GM21576 (cell line): Measurements from ENCODE around the gene GTF2F1.
"Not testable (repeated sequence)": the region's sequence is repeated elsewhere in the genome, so short reads cannot be mapped to it uniquely, and the experiment has no call there.

Experiments
- ATAC-seq: cut with Tn5 transposase; IDR thresholded peaks from one replicate; pipeline ENCODE4 v1.9.1; 2021; ENCODE audit warnings: mild to moderate bottlenecking, moderate library complexity; ENCODE audit not compliant: unreplicated experiment

Gene GTF2F1

GRCh38 chr19:6393074-6393982 lies at the start of gene GTF2F1:
TSS of gene GTF2F1 (minus strand) at chr19:6393164. CDS start at chr19:6392995, 169 bp downstream.
- ATAC-seq, result peak; percentile 71

GRCh38 chr19:6442087-6442688 lies 49.2 kb upstream of the GTF2F1 start:
- no peak for ATAC-seq

GRCh38 chr19:6440905-6441304 lies 47.9 kb upstream of the GTF2F1 start:
- ATAC-seq, result no peak

DNA sequence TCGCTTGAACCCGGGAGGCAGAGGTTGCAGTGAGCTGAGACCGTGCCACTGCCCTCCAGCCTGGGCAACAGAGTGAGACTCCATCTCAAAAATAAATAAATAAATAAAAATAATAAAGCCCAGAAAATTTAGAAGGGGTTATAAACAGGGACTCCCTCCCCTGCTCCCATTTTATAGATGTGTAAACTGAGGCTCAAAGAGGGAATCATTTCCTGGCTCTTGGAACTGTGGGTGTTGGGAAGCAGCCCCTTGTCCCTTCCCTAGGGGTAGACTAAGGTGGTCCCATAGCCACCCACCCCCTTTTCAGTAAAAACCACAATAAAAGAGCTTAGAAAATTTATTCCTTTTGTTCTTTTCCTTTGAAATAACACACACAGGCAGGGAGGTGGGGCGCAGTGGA lies 46.8 kb upstream of the GTF2F1 start:
- no peak for ATAC-seq

- no peak for ATAC-seq
Observed at GRCh38 chr19:6433663-6434062, 40.7 kb upstream of the GTF2F1 start, which contains the start of gene SLC25A41. TSS of gene SLC25A41 (minus strand) at chr19:6433763. CDS start at chr19:6433693, 70 bp downstream.

- ATAC-seq, result no peak
Observed at GRCh38 chr19:6433165-6433564, 40.2 kb upstream of the GTF2F1 start.

GRCh38 chr19:6431891-6432290 lies 38.9 kb upstream of the GTF2F1 start:
- ATAC-seq, result no peak

GRCh38 chr19:6429419-6430221 lies 36.7 kb upstream of the GTF2F1 start:
- no peak for ATAC-seq

DNA sequence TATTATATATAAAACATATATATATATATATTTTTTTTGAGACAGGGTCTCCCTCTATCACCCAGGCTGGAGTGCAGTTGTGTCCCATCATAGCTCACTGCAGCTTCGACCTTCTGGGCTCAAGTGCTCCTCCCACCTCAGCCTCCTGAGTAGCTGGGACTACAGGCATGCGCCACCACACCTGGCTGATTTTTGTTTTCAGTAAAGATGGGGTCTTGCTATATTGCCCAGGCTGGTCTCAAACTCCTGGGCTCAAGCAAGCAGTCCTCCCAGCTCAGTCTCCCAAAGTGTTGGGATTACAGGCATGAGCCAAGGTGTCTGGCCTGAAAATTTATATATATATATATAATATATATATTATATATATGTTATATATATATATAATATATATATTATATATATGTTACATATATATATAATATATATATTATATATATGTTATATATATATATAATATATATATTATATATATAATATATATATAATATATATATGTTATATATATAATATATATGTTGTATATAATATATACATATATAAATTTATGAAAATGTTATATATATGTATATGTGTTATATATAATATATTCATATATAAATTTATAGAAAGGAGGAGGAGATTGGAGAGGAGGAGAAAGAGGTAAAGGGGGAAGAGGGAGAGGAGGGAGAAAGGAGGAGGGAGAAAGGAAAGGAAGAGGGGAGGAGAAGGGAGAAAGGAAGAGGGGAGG lies 35.9 kb upstream of the GTF2F1 start:
- not testable (repeated sequence) for ATAC-seq

- ATAC-seq, result no peak
Observed at GRCh38 chr19:6427131-6427530, 34.2 kb upstream of the GTF2F1 start.

DNA sequence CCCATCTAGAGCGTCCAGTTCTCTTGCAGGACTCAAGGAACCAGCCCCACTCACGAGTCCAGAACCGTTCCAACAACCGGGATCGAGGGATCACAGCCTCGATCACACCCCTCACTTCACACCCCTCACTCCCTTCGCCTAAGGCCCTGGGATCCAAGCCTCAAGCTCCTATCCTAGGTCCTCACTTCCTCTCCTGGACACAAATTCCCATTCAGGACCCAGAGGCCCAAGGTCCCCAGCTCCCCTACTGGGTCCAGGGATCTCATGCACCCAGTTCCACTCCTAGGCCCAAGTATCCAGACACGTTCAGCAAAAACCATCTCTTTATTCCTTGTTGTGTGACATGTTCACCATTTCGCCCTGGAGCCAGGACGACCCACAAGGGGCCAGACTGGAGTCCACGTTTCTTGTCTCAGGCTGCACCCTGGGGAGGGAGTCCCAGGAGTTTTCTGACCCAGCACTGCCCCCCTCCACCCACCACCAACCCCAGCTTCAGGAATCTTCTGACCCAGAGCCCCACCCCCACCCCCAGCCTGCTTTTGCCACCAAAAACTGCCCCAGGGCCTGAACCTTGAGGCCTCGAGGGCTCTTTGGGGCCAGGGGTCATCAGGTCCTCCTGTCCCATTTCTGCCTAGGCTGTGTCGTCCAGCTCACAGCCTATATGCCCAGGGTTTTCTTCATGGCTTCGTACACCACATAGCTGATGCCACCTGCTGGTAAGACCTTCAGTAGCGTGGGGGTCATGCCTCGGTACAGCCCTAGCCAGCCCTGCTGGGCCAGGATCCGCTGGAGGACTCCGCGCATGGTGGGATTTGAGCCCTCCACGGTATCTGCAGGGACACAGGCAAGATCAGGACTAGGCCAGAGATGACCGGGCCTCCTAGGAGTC lies 33.0 kb upstream of the GTF2F1 start:
- ATAC-seq, result no peak

DNA sequence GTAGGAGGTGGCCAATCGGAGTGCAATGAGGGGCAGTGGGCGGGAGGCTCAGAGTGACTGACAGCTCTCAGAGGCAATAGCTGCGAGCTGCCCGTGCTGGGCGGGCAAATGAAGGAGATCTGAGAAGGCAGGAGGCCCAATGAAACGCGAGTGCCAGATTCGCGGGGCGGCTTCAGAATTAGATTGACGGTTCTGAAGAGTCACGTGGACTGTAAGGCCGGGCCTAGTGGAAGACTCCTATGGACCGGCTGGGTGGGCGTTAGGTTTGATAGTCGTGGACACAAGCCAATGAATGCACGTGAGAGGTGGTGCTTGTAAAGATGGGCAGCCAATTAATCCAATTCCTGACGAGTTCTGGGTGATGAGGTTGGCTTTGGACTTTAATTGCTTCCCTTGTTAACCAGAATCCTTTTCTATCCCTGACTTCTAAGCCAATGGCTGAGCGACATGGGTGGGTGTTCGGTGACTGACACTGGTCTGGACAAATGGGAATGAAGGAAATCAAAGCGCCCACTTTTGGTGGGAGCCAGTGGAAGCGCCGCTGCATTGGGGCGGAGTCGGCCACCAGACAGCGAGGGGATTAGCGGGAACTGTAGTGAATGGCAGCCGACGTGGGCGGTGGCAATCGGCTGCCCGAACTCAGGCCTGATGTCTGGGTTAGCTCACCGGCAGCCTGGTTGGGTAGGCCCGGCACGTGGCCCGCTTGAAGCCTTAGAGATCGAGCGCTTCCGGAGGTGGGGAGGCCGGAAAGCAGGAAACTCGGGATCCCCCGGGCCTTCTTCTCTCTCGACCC lies 32.2 kb upstream of the GTF2F1 start:
- peak; percentile 82 for ATAC-seq

DNA sequence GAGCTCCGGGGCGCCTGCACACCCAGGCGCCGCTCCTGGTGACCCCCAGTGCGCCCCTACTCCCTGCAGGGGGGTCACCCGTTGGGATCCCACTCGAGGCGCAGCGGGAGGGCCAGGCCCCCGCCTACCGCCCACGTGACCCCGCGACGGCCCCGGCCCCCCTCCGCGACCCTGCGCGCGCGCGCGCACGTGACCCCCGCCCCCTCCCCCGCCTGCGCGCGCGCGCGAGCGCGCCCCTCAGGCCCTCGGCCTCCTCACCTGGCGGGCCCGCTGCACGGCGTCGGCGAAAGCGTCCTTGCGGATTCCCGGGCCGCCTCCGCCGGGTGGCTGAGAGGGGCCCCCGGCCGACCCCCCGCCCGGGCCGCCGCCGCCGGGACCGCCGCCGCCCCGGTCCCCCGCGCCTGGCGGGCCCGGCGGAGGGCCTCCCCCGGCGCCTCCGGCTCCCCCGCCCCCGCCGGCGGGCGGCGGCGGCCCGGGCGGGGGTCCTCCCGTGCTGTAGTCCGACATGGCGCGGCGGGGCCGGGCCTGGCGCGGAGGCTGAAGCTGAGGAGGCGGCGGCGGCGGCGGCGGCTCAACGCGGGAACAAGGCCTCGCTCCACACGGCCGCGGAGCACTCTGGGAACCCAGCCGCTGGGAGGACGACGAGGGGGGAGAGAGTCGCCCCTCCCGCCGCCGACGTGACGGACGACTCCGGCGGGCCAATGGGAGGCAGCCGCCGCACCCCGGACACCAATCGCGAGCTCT lies 31.4 kb upstream of the GTF2F1 start, which contains the start of gene KHSRP:
Gene KHSRP, minus strand, starts transcription at position 617 of the 744 bp plus-strand sequence. Its CDS starts 110 bp downstream, at position 507.
- ATAC-seq, result no peak

- no peak for ATAC-seq
Observed at GRCh38 chr19:6423499-6424194, 30.7 kb upstream of the GTF2F1 start.

DNA sequence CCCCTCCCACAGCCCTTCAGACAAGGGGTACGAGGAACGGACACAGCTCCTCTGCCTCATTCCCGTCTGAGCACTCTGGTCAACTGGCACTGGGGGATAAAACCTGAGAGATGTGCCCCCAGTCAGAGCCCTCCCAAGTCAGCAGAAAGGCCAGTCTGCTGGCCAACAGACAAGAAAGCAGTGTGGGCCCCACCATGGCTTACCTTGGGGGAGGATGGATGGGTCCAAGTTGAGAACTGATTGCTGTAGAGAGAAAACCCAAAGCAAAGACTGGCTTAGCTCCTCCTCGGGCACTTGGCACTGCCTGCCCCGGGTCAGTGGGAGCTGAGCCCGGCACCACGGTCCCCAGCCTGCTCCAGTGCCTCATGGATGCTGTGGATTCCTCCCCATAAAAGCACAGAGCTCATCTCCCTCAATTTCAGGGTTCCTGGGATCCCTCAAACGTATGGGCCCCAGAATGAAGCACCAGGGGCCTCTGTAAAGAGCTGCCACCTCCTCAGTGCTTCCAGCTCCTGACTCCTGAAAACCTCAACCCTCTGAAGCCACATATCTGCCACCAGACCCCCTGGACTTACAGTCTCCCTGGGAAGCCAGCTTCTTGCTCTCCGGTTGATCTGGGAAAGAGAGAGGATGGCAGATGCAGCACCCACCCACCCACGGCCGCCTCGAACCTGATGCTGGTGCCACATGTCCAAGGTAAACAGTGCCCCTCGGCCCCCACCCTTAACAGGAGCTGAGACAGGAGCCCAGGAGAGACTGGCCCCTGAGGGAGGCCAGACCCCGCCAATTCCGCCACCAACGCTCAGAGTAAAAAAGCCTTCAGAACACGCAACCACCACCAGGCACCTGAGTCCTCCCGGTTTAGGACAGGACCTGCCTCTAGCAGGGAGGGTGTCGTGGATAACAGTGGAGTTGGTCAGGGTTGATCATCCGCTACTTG lies 28.4 kb upstream of the GTF2F1 start:
- no peak for ATAC-seq

- no peak for ATAC-seq
Observed at GRCh38 chr19:6418562-6418932, 25.6 kb upstream of the GTF2F1 start.
